Endodermal cell (in vitro differentiated cells): ENCODE data around the gene EML4. TPM values are rescaled to one million over a fixed set of nuclear protein-coding genes. Genes with fewer than 3 reads are reported as not detected.

Source experiments
- DNase-seq: peaks from one replicate; pipeline ENCODE4 v3.0.0-alpha.2; 2017
- H3K27ac ChIP-seq: 2 replicates; pipeline ENCODE4 v1.5.1; 2013; ENCODE audit warnings: mild to moderate bottlenecking, low read depth, low read length, moderate library complexity
- H3K27me3 ChIP-seq: 2 replicates; pipeline ENCODE4 v1.6.1; 2013; ENCODE audit warnings: mild to moderate bottlenecking, low read length, moderate library complexity; ENCODE audit not compliant: insufficient read depth, control insufficient read depth, poor library complexity, severe bottlenecking
- H3K36me3 ChIP-seq: 2 replicates; pipeline ENCODE4 v1.7.0; 2013; ENCODE audit warnings: mild to moderate bottlenecking, low read length, moderate library complexity; ENCODE audit not compliant: control insufficient read depth, insufficient read depth
- H3K4me1 ChIP-seq: one replicate; pipeline ENCODE4 v1.7.0; 2013; ENCODE audit warnings: low read length; ENCODE audit not compliant: control insufficient read depth, insufficient read depth
- H3K4me3 ChIP-seq: 2 replicates; pipeline ENCODE4 v1.5.1; 2013; ENCODE audit warnings: mild to moderate bottlenecking, low read length, moderate library complexity
- H3K9ac ChIP-seq: 2 replicates; pipeline ENCODE4 v1.6.1; 2013; ENCODE audit warnings: mild to moderate bottlenecking, low read length, moderate library complexity; ENCODE audit not compliant: poor library complexity, severe bottlenecking; ENCODE audit errors: extremely low read depth
- H3K9me3 ChIP-seq: 2 replicates; pipeline ENCODE4 v1.6.1; 2013; ENCODE audit warnings: mild to moderate bottlenecking, low read length, moderate library complexity; ENCODE audit not compliant: control insufficient read depth
- H3K27ac Mint-ChIP-seq: 2 replicates; pipeline ENCODE4 v1.8.0; 2020; ENCODE audit warnings: mixed read lengths
- H3K27me3 Mint-ChIP-seq: 2 replicates; pipeline ENCODE4 v1.8.0; 2021; ENCODE audit warnings: mild to moderate bottlenecking, mixed read lengths; ENCODE audit not compliant: insufficient read depth
- H3K36me3 Mint-ChIP-seq: 2 replicates; pipeline ENCODE4 v1.8.0; 2020; ENCODE audit warnings: low read depth, mixed read lengths
- H3K4me1 Mint-ChIP-seq: 2 replicates; pipeline ENCODE4 v1.8.0; 2020; ENCODE audit warnings: mixed read lengths
- H3K4me3 Mint-ChIP-seq: 2 replicates; pipeline ENCODE4 v1.8.0; 2020; ENCODE audit warnings: mild to moderate bottlenecking, moderate library complexity, mixed read lengths
- H3K9me3 Mint-ChIP-seq: 2 replicates; pipeline ENCODE4 v1.8.0; 2020; ENCODE audit warnings: mild to moderate bottlenecking, mixed read lengths
- CTCF ChIP-seq: fragments of 200-600 bp; sonication (generic); conservative IDR thresholded peaks from 2 replicates; pipeline ENCODE4 v1.5.0; 2021; ENCODE audit warnings: antibody characterized with exemption, mild to moderate bottlenecking
- WGBS, 2 experiments: methylation state at CpG; one replicate each; pipeline versions ENCODE4 v1.1.5 to v1.1.7; 2013; ENCODE audit warnings: missing lambda C conversion rate in 2 of 2, mixed read lengths in 1 of 2; ENCODE audit not compliant: insufficient coverage in 1 of 2, insufficient read length in 1 of 2; 5-methylcytosine and 5-hydroxymethylcytosine counted together
- total RNA-seq, 2 donors: library from RNA; stranded (reverse); fragmentation: NEBNext Ultra II Directional in 1 of 2; extraction: Animal tissue kit (Norgen Biotek cat#: 25700) in 1 of 2; gene quantifications; 2 replicates in 1 of 2; 3 replicates in 1 of 2; pipeline ENCODE4 v1.2.1, GENCODE V29; 2021

EML4 gene
- total RNA-seq, 2 donors from 2014 or later, result 84.6 to 90.9 TPM

GRCh38 chr2:42217307-42217706 lies 48.2 kb downstream of the EML4 start:
- Histone ChIP-seq H3K27me3 (no peaks in the 10 kb centered on the region), H3K36me3 (peaks cover 7% of the 10 kb centered on the region), H3K27ac (no peak overlapping the region), H3K4me1 (no peaks in the 10 kb centered on the region), H3K9ac (no peak overlapping the region), H3K9me3 (peaks cover 7% of the 10 kb centered on the region), H3K4me3 (no peak overlapping the region)
- DNase-seq, result no peak
- no peak for TF ChIP-seq CTCF
- no peak overlapping the region for H3K4me3 Mint-ChIP-seq
- H3K27ac Mint-ChIP-seq, result no peak overlapping the region
- peaks cover 26% of the 10 kb centered on the region for H3K4me1 Mint-ChIP-seq
- WGBS, 2 experiments, result 95 to 100% methylated on average over 1 to 3 of the region's 3 CpGs
- no peaks in the 10 kb centered on the region for H3K27me3 Mint-ChIP-seq
- peaks cover 22% of the 10 kb centered on the region for H3K36me3 Mint-ChIP-seq
- peaks cover 5% of the 10 kb centered on the region for H3K9me3 Mint-ChIP-seq

- no peak overlapping the region for H3K27ac ChIP-seq
- Mint-ChIP-seq H3K9me3 (peaks cover 5% of the 10 kb centered on the region), H3K4me1 (peaks cover 23% of the 10 kb centered on the region), H3K27me3 (no peaks in the 10 kb centered on the region), H3K4me3 (no peak overlapping the region), H3K36me3 (peaks cover 23% of the 10 kb centered on the region), H3K27ac (no peak overlapping the region)
- H3K27me3 ChIP-seq, result no peaks in the 10 kb centered on the region
- no peak for TF ChIP-seq CTCF
- no peak overlapping the region for H3K9ac ChIP-seq
- DNase-seq, result no peak
- peaks cover 11% of the 10 kb centered on the region for H3K36me3 ChIP-seq
- 77 to 81% methylated on average over 4 to 5 of the region's 5 CpGs for WGBS, 2 experiments
- no peak overlapping the region for H3K4me3 ChIP-seq
- peaks cover 7% of the 10 kb centered on the region for H3K9me3 ChIP-seq
- H3K4me1 ChIP-seq, result no peaks in the 10 kb centered on the region
Measured at GRCh38 chr2:42217914-42218313, 48.8 kb downstream of the EML4 start.

- TF ChIP-seq CTCF, result no peak
- Histone ChIP-seq H3K27me3 (no peaks in the 10 kb centered on the region), H3K9ac (no peak overlapping the region), H3K4me3 (no peak overlapping the region), H3K27ac (no peak overlapping the region), H3K36me3 (peaks cover 11% of the 10 kb centered on the region), H3K4me1 (no peaks in the 10 kb centered on the region), H3K9me3 (peaks cover 7% of the 10 kb centered on the region)
- Mint-ChIP-seq H3K27ac (no peak overlapping the region), H3K36me3 (peaks cover 25% of the 10 kb centered on the region), H3K27me3 (no peaks in the 10 kb centered on the region), H3K9me3 (peaks cover 5% of the 10 kb centered on the region), H3K4me3 (no peak overlapping the region), H3K4me1 (peaks cover 26% of the 10 kb centered on the region)
- no peak for DNase-seq
- WGBS, 2 experiments, result 100% methylated on average over 3 of the region's 3 CpGs; no CpG with 5 or more reads in 1 of the 2 experiments
Measured at GRCh38 chr2:42218712-42219111, 49.6 kb downstream of the EML4 start.
